HEK293 (cell line): ENCODE data around the gene PRR36.

Experiments
- CTCF ChIA-PET: fragments of 350-600 bp; formaldehyde crosslinking; extraction: SDS; loops from one replicate; lab custom pipeline; 2021; ENCODE audit warnings: antibody characterized with exemption; lab: Yijun Ruan, JAX
- POLR2A ChIA-PET: fragments of 300-600 bp; formaldehyde crosslinking; extraction: SDS; loops from one replicate; lab custom pipeline; 2020; ENCODE audit warnings: antibody characterized with exemption, inconsistent platforms; lab: Yijun Ruan, JAX
- H3K27ac ChIP-seq: fragments of 200-500 bp; sonication (Bioruptor generic); 2 replicates; pipeline ENCODE4 v1.5.1; 2014; ENCODE audit warnings: low read depth, low read length, control low read depth, inconsistent platforms; ENCODE audit errors: extremely low read depth
- H3K36me3 ChIP-seq, 2 experiments: fragments of 200-500 bp in 1 of 2; sonication (Bioruptor generic) in 1 of 2; 1 replicate in 1 of 2; 2 replicates in 1 of 2; pipeline ENCODE4 v1.5.1; 2014 to 2017; ENCODE audit warnings: inconsistent platforms in 2 of 2, low read length in 2 of 2; ENCODE audit not compliant: control insufficient read depth in 2 of 2, insufficient read depth in 1 of 2
- H3K4me1 ChIP-seq: fragments of 200-500 bp; sonication (Bioruptor generic); 2 replicates; pipeline ENCODE4 v1.5.1; 2014; ENCODE audit warnings: mild to moderate bottlenecking, low read length, inconsistent platforms; ENCODE audit not compliant: control insufficient read depth, insufficient read depth
- H3K4me3 ChIP-seq: 2 replicates; pipeline ENCODE4 v1.5.1; 2011; ENCODE audit warnings: low read depth, mild to moderate bottlenecking, control low read depth, low read length, moderate library complexity
- H3K9me3 ChIP-seq: fragments of 200-500 bp; sonication (Bioruptor generic); 2 replicates; pipeline ENCODE4 v1.5.1; 2014; ENCODE audit warnings: low read depth, low read length, inconsistent platforms; ENCODE audit not compliant: control insufficient read depth, insufficient read depth
- FEZF1 ChIP-seq: fragments of 450-650 bp; formaldehyde crosslinking; IDR thresholded peaks from 2 replicates; pipeline ENCODE4 v1.5.1; 2016; ENCODE audit warnings: missing biosample characterization, missing genetic modification characterization
- GLIS2 ChIP-seq: fragments of 450-650 bp; formaldehyde crosslinking; IDR thresholded peaks from 2 replicates; pipeline ENCODE4 v1.5.1; 2016; ENCODE audit warnings: missing biosample characterization, missing genetic modification characterization
- KLF10 ChIP-seq: fragments of 450-650 bp; IDR thresholded peaks from 2 replicates; pipeline ENCODE4 v1.5.1; 2018; ENCODE audit warnings: missing biosample characterization, mild to moderate bottlenecking, missing genetic modification characterization
- MYNN ChIP-seq: fragments of 450-650 bp; formaldehyde crosslinking; IDR thresholded peaks from 2 replicates; pipeline ENCODE4 v1.5.1; 2016; ENCODE audit warnings: missing biosample characterization, missing genetic modification characterization, borderline replicate concordance
- OVOL3 ChIP-seq: fragments of 450-650 bp; formaldehyde crosslinking; IDR thresholded peaks from 2 replicates; pipeline ENCODE4 v1.5.1; 2016; ENCODE audit warnings: missing biosample characterization, missing genetic modification characterization
- SP2 ChIP-seq: fragments of 450-650 bp; formaldehyde crosslinking; IDR thresholded peaks from 2 replicates; pipeline ENCODE4 v1.5.1; 2016; ENCODE audit warnings: missing biosample characterization, missing genetic modification characterization
- ZBTB6 ChIP-seq: fragments of 450-650 bp; formaldehyde crosslinking; IDR thresholded peaks from 2 replicates; pipeline ENCODE4 v1.5.1; 2017; ENCODE audit warnings: missing biosample characterization, missing genetic modification characterization
- ZEB2 ChIP-seq: fragments of 450-650 bp; formaldehyde crosslinking; IDR thresholded peaks from 2 replicates; pipeline ENCODE4 v1.5.1; 2016; ENCODE audit warnings: missing biosample characterization, missing genetic modification characterization
- ZNF510 ChIP-seq: fragments of 450-650 bp; formaldehyde crosslinking; IDR thresholded peaks from 2 replicates; pipeline ENCODE4 v1.5.1; 2018; ENCODE audit warnings: mild to moderate bottlenecking, missing genetic modification characterization, missing biosample characterization; ENCODE audit not compliant: insufficient replicate concordance
- ZNF560 ChIP-seq: fragments of 450-650 bp; formaldehyde crosslinking; IDR thresholded peaks from 2 replicates; pipeline ENCODE4 v1.5.1; 2017; ENCODE audit warnings: missing biosample characterization, missing genetic modification characterization, borderline replicate concordance
- ZNF600 ChIP-seq: fragments of 450-650 bp; formaldehyde crosslinking; IDR thresholded peaks from 2 replicates; pipeline ENCODE4 v1.5.1; 2016; ENCODE audit warnings: missing biosample characterization, missing genetic modification characterization
- ZNF639 ChIP-seq: fragments of 450-650 bp; formaldehyde crosslinking; IDR thresholded peaks from 2 replicates; pipeline ENCODE4 v1.5.1; 2016; ENCODE audit warnings: missing biosample characterization, missing genetic modification characterization
- ZNF664 ChIP-seq: fragments of 450-650 bp; formaldehyde crosslinking; IDR thresholded peaks from 2 replicates; pipeline ENCODE4 v1.5.1; 2016; ENCODE audit warnings: missing biosample characterization, missing genetic modification characterization
- ZNF707 ChIP-seq: fragments of 450-650 bp; formaldehyde crosslinking; IDR thresholded peaks from 2 replicates; pipeline ENCODE4 v1.5.1; 2016; ENCODE audit warnings: missing biosample characterization, missing genetic modification characterization
- ZNF785 ChIP-seq: fragments of 450-650 bp; formaldehyde crosslinking; IDR thresholded peaks from 2 replicates; pipeline ENCODE4 v1.5.1; 2016; ENCODE audit warnings: missing biosample characterization, missing genetic modification characterization
- ZSCAN23 ChIP-seq: fragments of 450-650 bp; formaldehyde crosslinking; IDR thresholded peaks from 2 replicates; pipeline ENCODE4 v1.5.1; 2016; ENCODE audit warnings: missing biosample characterization, missing genetic modification characterization
- ZSCAN4 ChIP-seq: fragments of 450-650 bp; formaldehyde crosslinking; IDR thresholded peaks from 2 replicates; pipeline ENCODE4 v1.5.1; 2017; ENCODE audit warnings: missing biosample characterization, missing genetic modification characterization

PRR36 gene

GRCh38 chr19:7849631-7849999 is 24.6 kb downstream of the PRR36 start:
- CTCF ChIA-PET, result interaction anchor here (0.6 kb wide), 1 partner anchor 50 kb away, joined by 4 read pairs; no protein-coding TSS in a partner anchor
- H3K9me3 ChIP-seq, result no peaks in the 10 kb centered on the region
- POLR2A ChIA-PET, result no interaction called here
- H3K36me3 ChIP-seq, result no peaks in the 10 kb centered on the region
- H3K4me1 ChIP-seq, result no peaks in the 10 kb centered on the region; the same call in 1 of the 2 replicates
- TF ChIP-seq ZNF639 (tag by site-specific recombination), result no peak
- no peak for TF ChIP-seq ZSCAN23 (tag by site-specific recombination)
- TF ChIP-seq ZNF600 (tag by site-specific recombination), result no peak
- TF ChIP-seq ZSCAN4 (tag by site-specific recombination), result no peak
- no peak for TF ChIP-seq ZNF510 (tag by site-specific recombination)
- TF ChIP-seq, all 188 proteins: peak for 0
- Histone ChIP-seq H3K4me3 (no peak overlapping the region), H3K27ac (no peak overlapping the region)

- Histone ChIP-seq H3K4me1 (no peaks in the 10 kb centered on the region; the same call in 1 of the 2 replicates), H3K27ac (no peak overlapping the region), H3K9me3 (no peaks in the 10 kb centered on the region), H3K36me3 (no peaks in the 10 kb centered on the region), H3K4me3 (no peak overlapping the region)
- TF ChIP-seq FEZF1 (no peak), ZNF664 (tag by site-specific recombination) (no peak), ZEB2 (tag by site-specific recombination) (no peak), ZNF560 (no peak), MYNN (no peak), GLIS2 (no peak), KLF10 (tag by site-specific recombination) (no peak), ZNF707 (tag by site-specific recombination) (no peak), OVOL3 (no peak), SP2 (tag by site-specific recombination) (no peak), ZBTB6 (tag by site-specific recombination) (no peak)
- ChIA-PET POLR2A (no interaction called here), CTCF (interaction anchor here (0.6 to 1.0 kb wide), 6 partner anchors 10 to 265 kb away, joined by 3 to 4 read pairs (median 3); partner anchors contain the start of gene TIMM44)
These were observed 25.3 kb downstream of the PRR36 start for GRCh38 chr19:7848779-7849457.

- no peak overlapping the region for H3K27ac ChIP-seq
- ChIA-PET CTCF (no interaction called here), POLR2A (no interaction called here)
- no peaks in the 10 kb centered on the region for H3K4me1 ChIP-seq
- TF ChIP-seq ZNF600 (tag by site-specific recombination) (peak; percentile 27; the same call in 1 of the 2 replicates), ZNF785 (tag by site-specific recombination) (no peak)
- no peak overlapping the region for H3K4me3 ChIP-seq
- no peaks in the 10 kb centered on the region for H3K9me3 ChIP-seq
- no peaks in the 10 kb centered on the region for H3K36me3 ChIP-seq
These were observed 26.5 kb downstream of the PRR36 start for GRCh38 chr19:7847664-7848063.
